A673 (cell line): ENCODE results near the gene KRT10.

Experiments
- CTCF ChIP-seq: fragments of 300-800, 200-600 bp; sonication (generic); conservative IDR thresholded peaks from 2 replicates; pipeline ENCODE4 v1.5.1; 2017; ENCODE audit warnings: low read depth, mild to moderate bottlenecking, antibody characterized with exemption, low read length, moderate library complexity, mixed read lengths
- EZH2 ChIP-seq: fragments of 200-600 bp; sonication (generic); IDR thresholded peaks from 2 replicates; pipeline ENCODE4 v1.6.1; 2017; ENCODE audit warnings: borderline replicate concordance, low read depth, mild to moderate bottlenecking, mixed read lengths, antibody characterized with exemption, low read length; ENCODE audit not compliant: poor library complexity, severe bottlenecking

GRCh38 chr17:40870136-40870535 lies 47.7 kb upstream of the KRT10 start:
- TF ChIP-seq CTCF (no peak), EZH2 (no peak)
